GM08714 (cell line): ENCODE measurements around the gene TAX1BP1.

Experiments
- H3K4me3 ChIP-seq: fragments of 200-500 bp; sonication (Bioruptor generic); 2 replicates; pipeline ENCODE4 v1.5.1; 2014; ENCODE audit warnings: mild to moderate bottlenecking, low read length, inconsistent platforms
- ZNF274 ChIP-seq: IDR thresholded peaks from 2 replicates; pipeline ENCODE4 v1.6.1; 2012; ENCODE audit warnings: mild to moderate bottlenecking, low read depth, low read length

Gene TAX1BP1

DNA sequence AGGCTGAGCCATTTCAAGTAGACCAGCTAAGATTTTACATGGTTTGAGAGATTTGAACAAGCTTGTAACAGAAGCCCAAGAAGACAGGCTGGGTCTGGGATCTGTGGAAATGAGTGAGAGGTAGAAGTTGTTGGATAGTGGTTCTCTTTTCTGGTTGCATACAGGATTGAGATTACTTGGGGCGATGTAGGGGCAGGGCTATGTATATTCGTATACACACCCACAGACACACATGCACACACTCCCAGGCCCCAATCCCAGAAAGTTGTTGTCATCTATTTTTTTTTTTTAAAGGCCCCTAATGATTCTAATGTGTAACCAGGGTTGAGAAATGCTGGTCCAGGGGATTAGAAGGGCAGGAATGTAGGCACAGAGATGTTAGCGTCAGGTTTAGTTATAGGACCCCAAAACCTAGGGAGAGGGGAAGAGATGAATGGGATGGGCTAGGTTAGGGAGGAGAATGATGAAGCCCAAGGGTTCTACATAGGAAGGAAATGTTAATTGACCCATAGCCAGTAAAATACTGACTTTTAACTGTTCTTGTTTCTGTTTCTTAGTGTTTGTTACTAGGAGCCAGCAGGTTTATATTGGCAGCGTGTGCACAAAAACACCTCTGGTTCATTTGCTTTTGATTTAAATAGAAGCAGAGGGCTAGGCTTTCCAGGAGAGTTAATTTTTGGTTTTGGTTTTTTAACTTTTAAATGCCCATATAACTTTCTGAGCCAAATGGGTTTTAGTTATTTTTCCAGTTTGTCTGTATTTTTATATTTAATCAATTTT, 7.8 kb downstream of the TAX1BP1 start:
- TF ChIP-seq ZNF274 = no peak
- H3K4me3 ChIP-seq = no peak overlapping the region

DNA sequence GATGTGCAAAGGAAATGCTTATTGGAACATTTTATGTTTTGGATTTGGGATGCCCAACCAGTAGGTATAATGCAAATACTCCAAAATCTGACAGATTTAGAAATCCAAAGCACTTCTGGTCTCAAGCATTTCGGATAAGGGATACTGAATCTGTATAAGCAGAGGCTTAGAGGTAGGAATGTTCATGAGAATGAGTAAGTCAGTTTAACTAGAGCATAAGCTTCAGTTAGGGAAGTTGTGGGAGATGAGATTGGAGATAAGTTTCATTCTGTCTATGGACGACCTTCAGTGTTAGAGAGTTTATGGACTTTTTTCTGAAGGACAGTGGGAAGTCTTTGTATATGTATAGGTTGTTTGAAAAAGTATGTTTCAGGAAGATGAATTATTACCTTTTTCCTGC, 10.4 kb downstream of the TAX1BP1 start:
- TF ChIP-seq ZNF274 = no peak
- H3K4me3 ChIP-seq = no peak overlapping the region

DNA sequence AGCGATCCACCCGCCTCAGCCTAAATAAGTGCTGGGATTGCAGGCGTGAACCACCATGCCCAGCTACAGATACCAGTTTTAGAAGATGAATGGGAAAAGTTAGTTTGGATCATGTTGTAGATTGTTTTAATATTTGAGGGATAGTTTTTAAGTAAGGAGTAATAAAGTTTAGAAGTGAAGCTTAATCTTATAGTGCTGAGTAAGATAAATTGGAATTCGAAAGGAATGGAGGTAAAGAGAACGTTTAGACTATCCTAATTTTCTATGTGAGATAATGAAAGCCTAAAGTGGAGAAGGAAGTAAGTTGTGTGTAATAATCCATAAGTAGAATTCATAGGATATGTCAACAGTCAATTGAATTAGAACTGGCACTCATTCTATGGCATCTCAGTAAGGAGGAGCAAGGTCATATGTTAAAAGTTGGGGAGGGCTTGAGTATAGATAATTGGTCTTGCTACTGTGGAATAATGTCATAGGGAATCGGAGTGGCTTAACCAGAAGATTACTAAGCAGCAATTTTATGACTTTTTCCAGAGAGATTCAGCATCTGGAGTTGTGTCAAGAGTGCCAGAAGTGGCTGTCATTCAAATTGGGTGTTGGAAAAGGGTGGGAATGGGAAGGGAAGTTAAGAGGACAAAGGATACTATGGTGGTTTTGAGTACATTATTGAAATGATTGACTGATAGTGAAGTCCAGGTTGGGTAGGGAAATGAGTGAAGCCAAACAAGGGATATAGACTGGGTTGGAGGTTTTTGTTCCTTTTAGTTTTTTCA, 12.1 kb downstream of the TAX1BP1 start:
- TF ChIP-seq ZNF274 = no peak
- H3K4me3 ChIP-seq = no peak overlapping the region

DNA sequence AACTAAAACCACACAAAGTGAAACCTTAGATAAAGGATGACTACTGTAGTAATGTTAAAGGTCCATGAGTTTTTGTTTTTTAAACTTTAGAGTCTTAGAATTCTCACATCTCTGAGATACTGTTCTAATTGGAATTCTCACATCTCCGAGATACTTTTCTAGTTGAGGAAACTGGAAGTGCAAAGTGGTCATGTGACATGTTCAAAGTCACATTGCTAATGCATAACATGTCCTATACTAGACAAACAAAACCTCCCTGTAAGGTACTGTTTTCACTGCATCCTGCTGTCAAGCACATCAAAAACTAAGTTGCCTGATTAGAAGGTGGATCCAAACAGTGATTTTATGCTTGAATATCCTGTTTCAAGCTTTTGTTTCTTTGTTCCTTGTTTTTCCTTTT, 13.9 kb downstream of the TAX1BP1 start:
- no peak overlapping the region for H3K4me3 ChIP-seq
- TF ChIP-seq ZNF274 = no peak

DNA sequence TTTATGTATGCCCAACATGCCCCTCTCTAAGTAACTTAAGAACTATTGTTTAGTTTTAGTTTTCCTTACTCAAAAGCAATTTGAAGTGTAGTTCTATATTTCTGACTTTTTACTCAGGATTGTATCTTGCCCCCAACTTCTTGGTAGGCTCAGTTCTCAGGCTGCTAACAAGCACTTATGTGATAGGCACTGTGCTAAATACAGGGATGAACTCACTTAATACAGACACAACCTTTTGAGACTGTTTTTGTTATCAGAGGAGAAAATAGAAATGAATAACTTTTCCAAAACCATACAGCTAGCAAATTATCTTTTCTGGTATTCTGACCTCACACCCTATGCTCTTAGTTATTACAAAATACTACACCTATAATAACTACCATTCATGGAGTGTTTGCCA, 16.3 kb downstream of the TAX1BP1 start:
- no peak for TF ChIP-seq ZNF274
- H3K4me3 ChIP-seq = no peak overlapping the region

DNA sequence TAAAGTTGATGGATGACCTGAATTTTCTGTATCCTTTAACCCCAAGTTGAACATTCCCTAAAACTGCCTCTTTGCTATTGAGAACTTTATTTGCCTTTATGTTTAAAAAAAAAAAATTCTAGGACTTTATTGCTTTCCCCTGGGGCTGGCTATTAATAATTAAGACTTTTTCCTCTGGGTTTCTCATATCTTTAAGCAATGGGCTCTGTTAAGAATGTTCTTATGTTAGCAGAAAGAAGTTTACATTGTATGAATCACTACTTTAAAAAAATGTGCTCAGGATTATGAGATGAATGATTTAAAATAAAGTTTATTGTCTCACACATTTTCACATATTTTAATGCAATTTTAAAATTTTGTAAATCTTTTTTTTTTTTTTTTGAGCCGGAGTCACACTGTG, 19.5 kb downstream of the TAX1BP1 start:
- H3K4me3 ChIP-seq = no peak overlapping the region
- no peak for TF ChIP-seq ZNF274

DNA sequence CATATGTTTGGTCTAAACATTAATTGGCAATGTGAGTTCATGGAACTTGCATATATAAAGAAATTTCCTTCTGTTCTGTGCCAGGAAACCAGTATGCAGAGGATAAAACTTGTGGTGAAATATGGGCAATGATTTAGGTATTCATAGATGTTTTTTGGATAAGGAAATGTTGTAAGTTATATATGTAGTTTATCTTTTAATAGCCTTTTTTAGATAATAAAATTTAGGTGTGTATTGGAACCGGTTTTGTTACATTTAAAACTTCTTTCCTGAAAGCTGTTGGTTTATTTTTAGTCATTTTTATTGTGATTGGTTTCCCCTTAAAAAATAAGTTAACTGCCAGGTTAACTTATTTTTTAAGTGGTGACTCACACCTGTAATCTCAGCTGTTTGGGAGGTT, 22.1 kb downstream of the TAX1BP1 start:
- no peak for TF ChIP-seq ZNF274
- H3K4me3 ChIP-seq = no peak overlapping the region

DNA sequence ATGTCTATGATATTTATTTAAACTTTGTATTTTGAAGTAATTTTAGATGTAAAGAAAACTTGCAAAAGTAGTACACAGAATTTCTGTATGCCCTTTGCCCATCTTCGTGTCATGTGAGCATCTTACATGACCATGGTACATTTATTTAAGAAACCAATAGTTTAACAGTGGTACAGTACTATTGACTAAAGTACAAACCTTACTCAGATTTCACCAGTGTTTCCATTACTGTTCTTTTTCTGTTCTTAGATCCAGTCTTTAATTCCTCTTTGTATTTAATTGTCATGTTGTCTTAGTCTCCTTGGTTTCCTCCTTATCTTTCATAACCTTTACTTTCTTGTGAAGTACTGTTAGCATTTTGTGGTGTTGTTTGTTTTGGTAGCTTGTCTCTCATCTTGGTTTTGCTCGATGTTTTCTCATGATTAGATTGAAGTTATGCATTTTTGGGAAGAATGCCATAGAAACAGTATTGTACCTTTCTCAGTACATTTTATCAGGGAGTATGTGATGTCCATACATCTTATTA, 24.1 kb downstream of the TAX1BP1 start:
- no peak overlapping the region for H3K4me3 ChIP-seq
- no peak for TF ChIP-seq ZNF274

DNA sequence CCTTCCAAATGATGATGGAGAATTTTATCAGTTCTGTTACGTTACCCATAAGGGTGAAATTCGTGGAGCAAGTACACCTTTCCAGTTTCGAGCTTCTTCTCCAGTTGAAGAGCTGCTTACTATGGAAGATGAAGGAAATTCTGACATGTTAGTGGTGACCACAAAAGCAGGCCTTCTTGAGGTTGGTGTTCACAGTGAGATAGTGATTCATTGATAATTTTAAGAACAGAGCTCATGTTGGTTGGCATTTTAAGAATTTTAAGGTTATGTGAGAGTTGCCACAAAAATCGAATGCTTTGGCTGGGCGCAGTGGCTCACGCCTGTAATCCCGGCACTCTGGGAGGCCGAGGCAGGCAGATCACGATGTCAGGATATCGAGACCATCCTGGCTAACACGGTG, 25.9 kb downstream of the TAX1BP1 start:
- no peak for TF ChIP-seq ZNF274
- no peak overlapping the region for H3K4me3 ChIP-seq

DNA sequence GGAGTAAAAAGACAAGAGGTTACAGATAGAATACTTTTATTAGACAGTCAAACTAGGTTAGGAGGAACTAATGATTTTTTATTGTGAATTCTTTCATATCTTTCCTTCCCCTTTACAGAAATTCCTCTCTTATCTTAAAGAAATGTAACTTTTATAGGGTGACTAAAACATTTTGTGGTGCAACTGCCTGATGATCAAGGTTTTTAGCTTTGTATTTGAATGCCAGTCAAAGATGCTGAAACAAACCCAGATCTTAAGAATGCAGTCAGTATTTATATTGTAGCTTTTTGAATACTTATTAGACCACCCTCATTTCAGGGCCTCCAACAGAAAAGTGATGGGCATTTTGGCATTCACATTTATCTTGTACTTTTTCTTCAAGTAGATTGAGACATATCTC, 27.4 kb downstream of the TAX1BP1 start:
- no peak for TF ChIP-seq ZNF274
- H3K4me3 ChIP-seq = no peak overlapping the region

DNA sequence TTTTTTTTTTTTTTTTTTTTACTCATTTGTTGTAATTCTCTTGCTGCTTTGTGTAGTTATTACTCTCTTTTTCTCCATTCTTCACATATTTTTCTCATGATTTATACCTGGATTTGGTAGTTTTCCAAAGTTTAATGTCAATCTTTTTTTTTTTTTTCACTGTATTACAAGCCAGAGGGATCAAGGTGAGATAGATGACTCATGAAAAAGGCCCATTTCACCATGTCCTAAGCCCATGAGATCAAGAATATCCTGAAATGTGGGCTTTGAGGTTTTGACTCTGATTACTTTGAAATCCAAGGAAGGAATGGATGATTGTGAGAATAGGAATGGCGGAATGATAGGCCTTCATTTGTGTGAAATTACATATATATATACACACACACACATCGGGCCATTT, 31.1 kb downstream of the TAX1BP1 start:
- TF ChIP-seq ZNF274 = no peak
- no peak overlapping the region for H3K4me3 ChIP-seq

DNA sequence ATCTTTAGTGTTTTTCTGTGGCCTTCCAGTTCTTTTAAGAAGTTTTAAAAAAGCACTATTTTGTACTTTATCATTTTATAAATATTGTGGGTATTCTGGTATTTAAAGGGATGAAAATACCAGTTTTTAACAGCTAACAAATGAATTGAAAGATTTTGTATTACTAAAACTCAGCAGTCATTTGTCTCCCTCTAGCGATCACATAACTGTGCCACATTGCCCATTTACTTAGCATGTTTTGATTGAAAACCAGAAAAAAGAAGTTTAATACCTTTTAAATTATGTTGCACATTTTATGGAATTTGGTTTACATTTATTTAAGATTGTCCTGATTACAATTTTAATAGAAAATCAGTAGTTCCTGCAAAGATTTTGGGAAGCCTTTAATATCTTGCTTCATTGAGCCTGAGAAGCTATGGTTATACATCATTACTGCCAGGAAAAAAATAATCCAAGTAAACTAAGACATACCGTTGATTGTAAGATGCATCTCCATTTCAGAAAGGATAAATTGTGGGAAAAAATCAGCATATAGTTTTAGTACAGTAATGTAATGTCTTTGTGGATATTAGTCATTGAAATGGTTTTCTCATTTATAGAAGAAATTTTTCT, 34.9 kb downstream of the TAX1BP1 start:
- TF ChIP-seq ZNF274 = no peak
- H3K4me3 ChIP-seq = no peak overlapping the region

DNA sequence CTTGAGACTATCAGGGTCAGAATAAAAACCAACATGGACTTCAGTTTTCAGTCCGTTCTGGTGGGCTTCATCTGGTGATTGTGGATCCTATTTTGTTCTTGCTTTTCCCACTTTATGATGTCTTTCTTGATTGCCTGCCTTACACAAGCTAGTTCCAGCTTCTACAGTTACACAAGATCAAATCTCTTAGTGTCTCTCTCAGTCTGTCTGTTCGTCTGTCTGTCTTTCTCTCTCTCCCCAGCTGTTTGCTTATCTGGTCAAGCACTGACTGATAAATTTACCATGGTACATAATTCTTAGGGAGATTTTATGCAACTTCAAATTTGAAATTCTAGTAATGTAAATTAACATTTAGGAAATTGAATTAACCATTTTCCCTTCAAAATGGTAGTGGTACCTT, 35.8 kb downstream of the TAX1BP1 start:
- H3K4me3 ChIP-seq = no peak overlapping the region
- TF ChIP-seq ZNF274 = no peak

DNA sequence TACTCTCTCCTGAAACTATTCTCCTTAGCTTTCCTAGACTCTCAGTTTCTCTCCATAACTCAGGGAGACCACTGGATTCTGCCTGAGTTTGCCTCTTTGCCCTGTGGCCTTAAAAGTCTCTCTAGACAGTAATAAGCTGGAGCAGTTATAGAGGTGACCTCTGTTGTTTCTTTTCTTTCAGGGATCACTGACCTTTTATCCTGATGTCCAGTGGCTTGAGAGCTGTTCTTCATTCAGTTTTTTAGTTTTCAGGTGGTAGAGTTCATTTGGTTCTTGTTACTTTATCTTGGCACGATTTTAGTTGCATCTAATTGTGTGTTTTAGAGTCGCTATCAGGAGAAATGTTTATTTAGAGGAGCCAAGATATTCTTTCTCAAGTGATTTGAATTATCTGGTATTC, 37.7 kb downstream of the TAX1BP1 start:
- H3K4me3 ChIP-seq = no peak overlapping the region
- no peak for TF ChIP-seq ZNF274

DNA sequence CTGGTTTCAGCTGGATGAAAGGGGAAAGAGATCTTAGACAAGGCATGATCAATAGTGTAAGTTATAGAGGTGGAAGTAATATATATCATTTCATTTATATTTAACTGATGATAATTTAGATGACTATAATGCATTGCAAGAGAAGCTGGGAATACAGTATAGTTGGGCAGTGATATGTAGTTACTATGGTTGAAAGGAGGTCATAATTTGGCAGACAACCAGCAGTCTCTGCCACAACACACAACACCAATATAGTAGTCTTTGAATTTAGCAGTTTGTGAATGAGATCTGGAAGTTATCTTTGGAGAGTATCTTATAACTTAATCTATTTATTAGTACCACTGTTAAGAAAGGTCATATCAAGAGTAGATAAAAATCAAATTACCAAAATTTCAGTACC, 39.9 kb downstream of the TAX1BP1 start:
- H3K4me3 ChIP-seq = no peak overlapping the region
- no peak for TF ChIP-seq ZNF274
